Pancreas (tissue), 10 donors: Measurements from ENCODE around the gene GLI3. TPM values are rescaled to one million over a fixed set of nuclear protein-coding genes. Genes with fewer than 3 reads are reported as not detected.

Experiments
- ATAC-seq, 4 donors: fragments of 200-7000 bp; cut with Tn5 transposase; one replicate each; pipeline versions ENCODE4 v1.8.0 to v1.9.1; 2020; ENCODE audit warnings: mild to moderate bottlenecking in 4 of 4, moderate library complexity in 4 of 4
- DNase-seq, 6 donors: peaks; one replicate each; pipeline ENCODE4 v3.0.0-alpha.2; 2020
- FAIRE-seq: peaks from 2 replicates; lab custom pipeline; 2012; peaks lifted over from hg19 to GRCh38; lab: Jason Lieb, UNC
- H3K27ac ChIP-seq, 4 donors: fragments of 200-600 bp; sonication (generic); 1 replicate in 3 of 4; 2 replicates in 1 of 4; pipeline versions ENCODE4 v1.5.0 to v1.8.0; 2020
- H3K27me3 ChIP-seq, 4 donors: fragments of 200-600 bp; one replicate each; pipeline ENCODE4 v1.8.0; 2021
- H3K36me3 ChIP-seq, 3 donors: fragments of 200-600 bp; sonication (generic) in 1 of 3; one replicate each; pipeline versions ENCODE4 v1.5.0 to v1.8.0; 2020 to 2021
- H3K4me1 ChIP-seq, 3 donors: fragments of 200-600 bp; one replicate each; pipeline ENCODE4 v1.8.0; 2021
- H3K4me3 ChIP-seq, 4 donors: fragments of 200-600 bp; sonication (generic) in 2 of 4; one replicate each; pipeline versions ENCODE4 v1.5.0 to v1.8.0; 2020 to 2021
- H3K9me3 ChIP-seq, 4 donors: fragments of 200-600 bp; one replicate each; pipeline ENCODE4 v1.8.0; 2021
- WGBS, 2 donors: extraction: QIAGEN DNeasy Blood & Tissue Kit; methylation state at CpG; one replicate each; pipeline ENCODE4 v1.1.7; 2013; 5-methylcytosine and 5-hydroxymethylcytosine counted together
- intact Hi-C, 3 donors: fragments of 100-400 bp; cut with DNase I; formaldehyde crosslinking; loops; one replicate each; pipeline versions ENCODE4 v1.11.1 to v1.14.2; 2022
- polyA plus RNA-seq, 2 donors: library from polyadenylated mRNA; stranded (reverse); fragments of 200-250 nt; gene quantifications; one replicate each; pipeline ENCODE4 v1.2.3, GENCODE V29; 2013
- total RNA-seq, 6 donors: library from RNA; stranded (reverse); fragmentation: NEBNext Ultra II Directional in 4 of 6; extraction: Animal tissue kit (Norgen Biotek cat#: 25700) in 4 of 6; gene quantifications; one replicate each; pipeline versions ENCODE4 v1.2.1 to v1.2.4, GENCODE V29; 2021 to 2023
- TF ChIP-seq, protein P1 (sequence below), 4 donors: fragments of 200-600 bp; sonication (generic) in 3 of 4; IDR thresholded peaks; one replicate each; pipeline versions ENCODE4 v1.5.0 to v1.8.0; 2021; ENCODE audit warnings: antibody characterized with exemption in 4 of 4
- donor health status: healthy with polysubstance abuse.
- donor health status: DM: no; HTN: no; CAD: no; lungs with moderate emphysema.
- donor health status: DM: no; HTN: no; CAD: no.
- donor health status: control.
- donor health status: control.
- donor health status: Bipolar disorder and iron deficiency.
- donor health status: DM: yes; HTN: yes; CAD: no.
- donor health status: DM: no; HTN: no; CAD: no.
- donor health status: DM: no; HTN: no; CAD: no.
- donor health status: DM: yes; HTN: yes; CAD: no.

The GLI3 gene
- total and polyA plus RNA-seq, 8 donors = 0.38 to 6.2 (median 1.4) TPM

GRCh38 chr7:41994036-41994745 is 242.8 kb downstream of the GLI3 start:
- Histone ChIP-seq H3K4me1 (no peaks in the 10 kb centered on the region), H3K4me3 (no peak overlapping the region), H3K36me3 (no peaks in the 10 kb centered on the region), H3K9me3 (no peaks in the 10 kb centered on the region), H3K27ac (no peak overlapping the region), H3K27me3 (no peaks in the 10 kb centered on the region)
- 71 to 80% methylated on average over 3 of the region's 3 CpGs for WGBS, 2 donors
- ATAC-seq (no peak), FAIRE-seq (no peak), DNase-seq (no peak)
- intact Hi-C loops = no loop called here
- TF ChIP-seq, protein P1, sequence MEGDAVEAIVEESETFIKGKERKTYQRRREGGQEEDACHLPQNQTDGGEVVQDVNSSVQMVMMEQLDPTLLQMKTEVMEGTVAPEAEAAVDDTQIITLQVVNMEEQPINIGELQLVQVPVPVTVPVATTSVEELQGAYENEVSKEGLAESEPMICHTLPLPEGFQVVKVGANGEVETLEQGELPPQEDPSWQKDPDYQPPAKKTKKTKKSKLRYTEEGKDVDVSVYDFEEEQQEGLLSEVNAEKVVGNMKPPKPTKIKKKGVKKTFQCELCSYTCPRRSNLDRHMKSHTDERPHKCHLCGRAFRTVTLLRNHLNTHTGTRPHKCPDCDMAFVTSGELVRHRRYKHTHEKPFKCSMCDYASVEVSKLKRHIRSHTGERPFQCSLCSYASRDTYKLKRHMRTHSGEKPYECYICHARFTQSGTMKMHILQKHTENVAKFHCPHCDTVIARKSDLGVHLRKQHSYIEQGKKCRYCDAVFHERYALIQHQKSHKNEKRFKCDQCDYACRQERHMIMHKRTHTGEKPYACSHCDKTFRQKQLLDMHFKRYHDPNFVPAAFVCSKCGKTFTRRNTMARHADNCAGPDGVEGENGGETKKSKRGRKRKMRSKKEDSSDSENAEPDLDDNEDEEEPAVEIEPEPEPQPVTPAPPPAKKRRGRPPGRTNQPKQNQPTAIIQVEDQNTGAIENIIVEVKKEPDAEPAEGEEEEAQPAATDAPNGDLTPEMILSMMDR (IDR thresholded peaks at IDR 0.05) = no peak

DNA sequence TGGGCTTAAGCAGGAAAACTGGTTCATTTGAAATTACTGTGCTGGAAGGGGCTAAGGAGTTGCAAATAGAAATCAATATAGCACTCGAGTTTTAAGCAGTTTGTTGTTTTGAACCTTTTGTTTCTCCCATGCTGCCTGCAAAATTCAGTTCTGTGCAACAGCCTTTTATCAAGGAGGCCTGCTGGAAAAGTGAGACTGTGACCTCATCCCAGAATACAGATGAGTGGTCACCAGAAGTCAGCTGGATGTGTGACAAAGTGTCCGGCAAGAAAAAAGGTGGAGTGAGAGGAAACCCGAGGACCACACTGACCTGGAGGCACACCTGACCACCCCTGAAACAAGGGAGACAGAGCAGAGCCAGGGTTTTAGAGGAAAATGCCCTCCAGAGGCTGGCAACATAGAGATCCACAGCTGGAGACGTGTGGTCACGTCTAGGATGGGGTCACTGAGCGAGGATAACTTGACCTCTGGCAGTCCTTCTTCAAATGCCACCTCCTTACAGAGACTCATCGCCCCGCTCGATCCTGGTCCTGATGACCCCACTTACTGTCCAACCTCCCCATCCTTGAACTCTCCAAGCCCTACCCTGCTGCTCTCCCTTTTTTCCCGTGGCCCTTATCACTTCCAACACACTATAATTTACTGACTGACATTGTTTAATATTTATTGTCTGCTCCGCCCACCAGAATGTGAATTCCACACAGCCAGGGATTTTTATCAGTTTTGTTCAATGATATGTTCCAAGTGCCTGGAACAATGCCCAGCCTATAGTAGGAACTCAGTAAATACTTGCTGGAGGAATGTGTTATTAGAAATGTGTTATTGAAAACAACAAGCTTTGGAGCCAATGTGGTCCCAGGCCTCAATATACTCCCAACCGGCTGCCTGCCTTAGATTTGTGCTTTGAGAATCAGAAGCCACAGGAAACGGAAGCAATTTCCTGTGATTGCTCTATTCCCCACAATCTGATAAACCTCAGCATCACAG is 243.8 kb downstream of the GLI3 start:
- Histone ChIP-seq H3K9me3 (no peaks in the 10 kb centered on the region), H3K27me3 (no peaks in the 10 kb centered on the region), H3K27ac (no peak overlapping the region), H3K4me3 (no peak overlapping the region), H3K36me3 (no peaks in the 10 kb centered on the region), H3K4me1 (no peaks in the 10 kb centered on the region)
- intact Hi-C loops = no loop called here
- ATAC-seq (no peak), DNase-seq (no peak), FAIRE-seq (no peak)
- TF ChIP-seq, protein P1 (IDR thresholded peaks at IDR 0.05) = no peak
- WGBS, 2 donors = 68% methylated on average over 13 of the region's 13 CpGs

DNA sequence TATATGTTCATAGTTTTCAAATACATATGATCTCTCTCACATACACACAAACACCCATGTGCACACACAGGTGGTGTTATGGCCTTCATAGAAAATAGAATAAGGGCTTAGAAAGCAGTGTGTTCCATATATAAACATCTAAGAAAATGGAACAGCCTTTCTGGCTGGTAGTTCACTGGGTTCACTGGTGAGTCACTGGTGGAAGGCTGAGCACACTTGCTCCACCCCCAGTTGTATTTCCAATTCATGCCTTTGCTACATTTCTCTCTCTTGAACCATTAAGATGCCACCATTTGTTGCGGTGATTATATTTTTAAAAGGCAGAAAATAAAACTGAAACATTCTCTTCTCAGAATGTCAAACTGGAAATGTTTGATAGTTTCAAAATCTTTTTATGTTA is 252.1 kb downstream of the GLI3 start:
- no peak for FAIRE-seq
- no peak for DNase-seq
- Histone ChIP-seq H3K4me3 (no peak overlapping the region), H3K36me3 (no peaks in the 10 kb centered on the region), H3K4me1 (peaks cover 0 to 4% (median 0%) of the 10 kb centered on the region in 3 donors), H3K27ac (no peak overlapping the region), H3K27me3 (no peaks in the 10 kb centered on the region), H3K9me3 (no peaks in the 10 kb centered on the region)
- 93 to 97% methylated on average over 1 of the region's 1 CpG for WGBS, 2 donors
- ATAC-seq = no peak
- TF ChIP-seq, protein P1 (IDR thresholded peaks at IDR 0.05) = no peak
- intact Hi-C loops = loop anchor here in 1 of 3 donors (10.0 kb wide), 1 partner anchor 850 kb away; no protein-coding TSS in a partner anchor

GRCh38 chr7:41981046-41982040 is 255.7 kb downstream of the GLI3 start:
- peaks cover 0 to 4% (median 0%) of the 10 kb centered on the region in 3 donors for H3K4me1 ChIP-seq
- WGBS, 2 donors = 86% methylated on average over 12 of the region's 12 CpGs

More at GRCh38 chr7:41981046-41982040, 255.7 kb downstream of the GLI3 start:
- Histone ChIP-seq H3K4me3 (no peak overlapping the region), H3K36me3 (no peaks in the 10 kb centered on the region), H3K9me3 (no peaks in the 10 kb centered on the region), H3K27ac (no peak overlapping the region), H3K27me3 (no peaks in the 10 kb centered on the region)
- TF ChIP-seq, protein P1 (IDR thresholded peaks at IDR 0.05) = no peak
- DNase-seq (no peak), ATAC-seq (no peak), FAIRE-seq (no peak)
- intact Hi-C loops = loop anchor here in 1 of 3 donors (10.0 kb wide), 1 partner anchor 853 kb away; no protein-coding TSS in a partner anchor
